BJ (cell line): ENCODE results near the gene MBD3L2. TPM values are rescaled to one million over a fixed set of nuclear protein-coding genes. Genes with fewer than 3 reads are reported as not detected.
"Not testable (repeated sequence)": the region's sequence is repeated elsewhere in the genome, so short reads cannot be mapped to it uniquely, and the experiment has no call there.

Source experiments
- CTCF ChIA-PET: fragments of 350-600 bp; formaldehyde crosslinking; extraction: SDS; loops from one replicate; lab custom pipeline; 2021; ENCODE audit warnings: antibody characterized with exemption, inconsistent platforms; lab: Yijun Ruan, JAX
- POLR2A ChIA-PET: fragments of 300-600 bp; sonication (Branson Sonifier 250); formaldehyde crosslinking; extraction: SDS; loops from one replicate; lab custom pipeline; 2021; ENCODE audit warnings: antibody characterized with exemption; lab: Charles Lee
- DNase-seq: peaks from one replicate; pipeline ENCODE4 v3.0.0-alpha.2; 2011; ENCODE audit warnings: low read depth
- H3K27me3 ChIP-seq: 2 replicates; pipeline ENCODE4 v1.6.0; 2011; ENCODE audit warnings: low read length; ENCODE audit not compliant: control insufficient read depth, insufficient read depth
- H3K36me3 ChIP-seq: 2 replicates; pipeline ENCODE4 v1.5.1; 2011; ENCODE audit warnings: low read length; ENCODE audit not compliant: control insufficient read depth, insufficient read depth
- H3K4me3 ChIP-seq: 2 replicates; pipeline ENCODE4 v1.5.1; 2011; ENCODE audit warnings: low read depth, mild to moderate bottlenecking, control low read depth, low read length
- CTCF ChIP-seq: IDR thresholded peaks from 2 replicates; pipeline ENCODE4 v1.5.1; 2011; ENCODE audit warnings: low read depth, mild to moderate bottlenecking, control low read depth, inconsistent platforms, low read length, moderate library complexity; ENCODE audit not compliant: insufficient read depth
- polyA minus RNA-seq: library from RNA; depleted of rRNA, polyadenylated mRNA; stranded (reverse); fragments of >200 nt; gene quantifications from 2 replicates; pipeline ENCODE4 v1.2.3, GENCODE V29; 2011; rRNA and poly(A)+ RNA removed
- polyA plus RNA-seq: library from polyadenylated mRNA; depleted of rRNA; stranded (reverse); fragments of >200 nt; gene quantifications from 2 replicates; pipeline ENCODE4 v1.2.3, GENCODE V29; 2011; rRNA removed

Gene MBD3L2
- polyA plus RNA-seq: not detected in 2 replicates
- not detected in 2 replicates for polyA minus RNA-seq

- H3K4me3 ChIP-seq, POLR2A ChIA-PET, CTCF ChIA-PET: not testable (repeated sequence)
These were observed at the start of gene MBD3L2 for GRCh38 chr19:7049021-7049420. TSS of gene MBD3L2 (plus strand) at chr19:7049321. CDS start at chr19:7049374, 53 bp downstream.

DNA sequence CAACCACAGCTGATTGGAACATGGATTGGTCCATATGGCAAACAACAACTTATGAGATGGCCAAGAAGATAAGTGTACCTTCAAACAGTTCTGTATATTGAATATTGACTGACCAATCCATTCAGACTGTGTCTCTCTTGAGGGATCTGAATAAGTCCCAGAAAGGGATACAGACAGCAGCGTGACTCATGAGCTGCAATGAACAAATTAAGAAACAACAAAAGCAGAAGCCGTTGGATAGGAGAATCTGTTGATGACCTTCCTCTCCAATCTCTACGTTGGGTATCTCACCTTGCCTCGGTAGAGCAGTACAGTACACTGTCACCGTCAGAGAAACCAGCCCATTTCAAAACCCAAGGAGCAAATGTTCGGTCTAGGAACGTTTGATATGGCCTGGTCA is 49.2 kb upstream of the MBD3L2 start:
- Histone ChIP-seq H3K27me3 (no peaks in the 10 kb centered on the region), H3K36me3 (no peaks in the 10 kb centered on the region), H3K4me3 (no peak overlapping the region)
- DNase-seq: no peak
- ChIA-PET CTCF (no interaction called here), POLR2A (no interaction called here)
- TF ChIP-seq CTCF: no peak

More at GRCh38 chr19:7049021-7049420, at the start of gene MBD3L2:
- not testable (repeated sequence) for H3K36me3 ChIP-seq, H3K27me3 ChIP-seq, DNase-seq

- no peak for TF ChIP-seq CTCF
- POLR2A ChIA-PET: no interaction called here
- Histone ChIP-seq H3K36me3 (no peaks in the 10 kb centered on the region), H3K27me3 (no peaks in the 10 kb centered on the region), H3K4me3 (no peak overlapping the region)
- CTCF ChIA-PET: no interaction called here
- DNase-seq: no peak
These were observed 48.8 kb upstream of the MBD3L2 start for GRCh38 chr19:7000333-7000732.

GRCh38 chr19:7000816-7001215 is 48.3 kb upstream of the MBD3L2 start:
- TF ChIP-seq CTCF: no peak
- CTCF ChIA-PET: no interaction called here
- no peak for DNase-seq
- H3K27me3 ChIP-seq: no peaks in the 10 kb centered on the region
- no peaks in the 10 kb centered on the region for H3K36me3 ChIP-seq
- POLR2A ChIA-PET: no interaction called here
- no peak overlapping the region for H3K4me3 ChIP-seq

DNA sequence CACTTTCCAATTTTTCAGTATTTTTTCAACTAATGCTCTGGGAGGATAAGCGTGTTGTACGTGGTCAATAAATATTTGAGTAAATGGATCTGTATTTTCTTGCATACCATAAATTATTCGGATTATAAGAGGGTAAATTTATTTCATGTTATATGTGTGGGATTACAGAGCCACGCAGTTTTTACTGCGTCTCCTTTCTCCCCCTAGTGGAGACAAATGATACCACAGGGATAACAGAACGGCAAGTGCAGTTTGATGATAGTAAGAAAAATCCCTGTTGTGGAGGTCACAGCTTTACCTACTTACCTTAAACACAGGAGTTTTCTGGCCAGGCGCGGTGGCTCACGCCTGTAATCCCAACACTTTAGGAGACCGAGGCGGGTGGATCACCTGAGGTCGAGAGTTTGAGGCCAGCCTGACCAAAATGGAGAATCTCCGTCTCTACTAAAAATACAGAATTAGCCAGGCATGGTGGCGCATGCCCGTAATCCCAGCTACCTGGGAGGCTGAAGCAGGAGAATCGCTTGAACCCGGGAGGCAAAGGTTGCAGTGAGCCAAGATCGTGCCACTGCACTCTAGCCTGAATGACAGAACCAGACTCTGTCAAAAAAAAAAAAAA is 44.7 kb upstream of the MBD3L2 start:
- no peak for DNase-seq
- H3K4me3 ChIP-seq: no peak overlapping the region
- POLR2A ChIA-PET: no interaction called here
- no peaks in the 10 kb centered on the region for H3K36me3 ChIP-seq
- H3K27me3 ChIP-seq: no peaks in the 10 kb centered on the region
- CTCF ChIA-PET: no interaction called here
- no peak for TF ChIP-seq CTCF
